Esophagus muscularis mucosa (tissue), 4 donors: ENCODE data around the gene LHPP.

Experiments
- EP300 ChIP-seq: sonication (generic); formaldehyde crosslinking; IDR thresholded peaks from one replicate; pipeline ENCODE4 v1.6.1; 2017; ENCODE audit warnings: antibody characterized with exemption
- POLR2A ChIP-seq: fragments of 450-650 bp; IDR thresholded peaks from one replicate; pipeline ENCODE4 v1.6.1; 2017; ENCODE audit warnings: antibody characterized with exemption, moderate library complexity, mild to moderate bottlenecking, low read depth
- POLR2AphosphoS5 ChIP-seq, 2 donors: sonication (generic); formaldehyde crosslinking; IDR thresholded peaks; one replicate each; pipeline ENCODE4 v1.6.1; 2017; ENCODE audit warnings: antibody characterized with exemption in 2 of 2
- TF ChIP-seq, protein P1 (sequence below), 3 experiments: fragments of 200-600 bp in 2 of 3; fragments of 450-650 bp in 1 of 3; sonication (generic) in 2 of 3; IDR thresholded peaks; one replicate each; pipeline ENCODE4 v1.5.1; 2017 to 2019; ENCODE audit warnings: antibody characterized with exemption in 3 of 3, mild to moderate bottlenecking in 2 of 3, moderate library complexity in 1 of 3

DNA sequence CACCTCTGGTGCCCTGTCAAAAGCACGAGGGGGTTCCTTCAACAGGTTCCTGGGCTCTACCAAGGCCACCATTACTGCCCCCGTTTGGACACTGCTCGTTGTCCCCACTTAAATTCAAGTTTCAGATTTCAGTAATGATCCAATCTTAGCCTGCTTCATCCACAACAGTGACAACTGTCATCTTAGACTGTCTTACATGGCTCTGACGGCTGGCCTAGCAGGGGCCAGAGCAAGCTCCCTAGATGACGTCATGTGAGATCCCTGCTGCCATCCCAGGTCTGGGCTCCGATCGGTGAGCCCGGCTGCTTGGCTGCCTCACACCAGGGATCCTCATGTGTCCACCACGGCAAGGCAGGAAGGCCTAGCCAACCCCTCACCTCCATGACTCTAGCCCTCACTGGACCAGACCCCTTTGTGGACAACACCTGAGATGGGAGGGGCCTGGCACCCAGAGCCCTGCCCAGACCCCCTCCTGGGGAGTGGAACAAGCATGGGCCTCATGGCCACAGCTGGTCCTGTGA is 200.1 kb downstream of the LHPP start:
- TF ChIP-seq, protein P1, sequence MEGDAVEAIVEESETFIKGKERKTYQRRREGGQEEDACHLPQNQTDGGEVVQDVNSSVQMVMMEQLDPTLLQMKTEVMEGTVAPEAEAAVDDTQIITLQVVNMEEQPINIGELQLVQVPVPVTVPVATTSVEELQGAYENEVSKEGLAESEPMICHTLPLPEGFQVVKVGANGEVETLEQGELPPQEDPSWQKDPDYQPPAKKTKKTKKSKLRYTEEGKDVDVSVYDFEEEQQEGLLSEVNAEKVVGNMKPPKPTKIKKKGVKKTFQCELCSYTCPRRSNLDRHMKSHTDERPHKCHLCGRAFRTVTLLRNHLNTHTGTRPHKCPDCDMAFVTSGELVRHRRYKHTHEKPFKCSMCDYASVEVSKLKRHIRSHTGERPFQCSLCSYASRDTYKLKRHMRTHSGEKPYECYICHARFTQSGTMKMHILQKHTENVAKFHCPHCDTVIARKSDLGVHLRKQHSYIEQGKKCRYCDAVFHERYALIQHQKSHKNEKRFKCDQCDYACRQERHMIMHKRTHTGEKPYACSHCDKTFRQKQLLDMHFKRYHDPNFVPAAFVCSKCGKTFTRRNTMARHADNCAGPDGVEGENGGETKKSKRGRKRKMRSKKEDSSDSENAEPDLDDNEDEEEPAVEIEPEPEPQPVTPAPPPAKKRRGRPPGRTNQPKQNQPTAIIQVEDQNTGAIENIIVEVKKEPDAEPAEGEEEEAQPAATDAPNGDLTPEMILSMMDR (IDR thresholded peaks at IDR 0.05): no peak
- no peak for TF ChIP-seq POLR2AphosphoS5 (IDR thresholded peaks at IDR 0.05)
- no peak for TF ChIP-seq POLR2A
- no peak for TF ChIP-seq EP300
